ENCODE results near the gene TBC1D1.

TBC1D1 gene

GRCh38 chr4:38095691-38096090 is 204.8 kb downstream of the TBC1D1 start:
- TF ChIP-seq KLF7 (tag by site-specific recombination; IDR thresholded peaks at IDR 0.05; ENCODE audit: borderline replicate concordance) (no peak), ZNF792 (tag by site-specific recombination; IDR thresholded peaks at IDR 0.05) (no peak), ZXDB (tag by site-specific recombination; IDR thresholded peaks at IDR 0.05) (no peak), ZNF624 (tag by site-specific recombination; IDR thresholded peaks at IDR 0.05) (no peak)
- H3K9me3 ChIP-seq (ENCODE audit: control insufficient read depth, insufficient read depth, low read depth, low read length): no peaks in the 10 kb centered on the region
- POLR2A ChIA-PET: no interaction called here
- H3K4me3 ChIP-seq (ENCODE audit: low read depth, low read length): no peak overlapping the region
- CTCF ChIA-PET: interaction anchor here (1.6 to 1.9 kb wide), 2 partner anchors 16 to 294 kb away, joined by 3 to 4 read pairs; no protein-coding TSS in a partner anchor
- H3K36me3 ChIP-seq (ENCODE audit: control insufficient read depth in 2 of 2, insufficient read depth in 1 of 2, low read length in 2 of 2): peaks cover 0 to 29% of the 10 kb centered on the region in 2 experiments; a peak in 1 of 3 replicates
- no peaks in the 10 kb centered on the region for H3K4me1 ChIP-seq (ENCODE audit: control insufficient read depth, insufficient read depth, low read length)
- H3K27ac ChIP-seq (ENCODE audit: extremely low read depth, low read depth, low read length): no peak overlapping the region

- Histone ChIP-seq H3K4me3 (ENCODE audit: low read depth, low read length) (no peak overlapping the region), H3K4me1 (ENCODE audit: control insufficient read depth, insufficient read depth, low read length) (no peaks in the 10 kb centered on the region), H3K9me3 (ENCODE audit: control insufficient read depth, insufficient read depth, low read depth, low read length) (no peaks in the 10 kb centered on the region), H3K36me3 (ENCODE audit: control insufficient read depth in 2 of 2, insufficient read depth in 1 of 2, low read length in 2 of 2) (peaks cover 0 to 32% of the 10 kb centered on the region in 2 experiments; a peak in 2 of 3 replicates), H3K27ac (ENCODE audit: extremely low read depth, low read depth, low read length) (no peak overlapping the region)
- POLR2A ChIA-PET: no interaction called here
- TF ChIP-seq IKZF3 (tag by site-specific recombination; IDR thresholded peaks at IDR 0.05) (no peak), ZNF664 (tag by site-specific recombination; IDR thresholded peaks at IDR 0.05) (no peak), PRDM10 (tag by site-specific recombination; IDR thresholded peaks at IDR 0.05) (no peak), ZNF600 (tag by site-specific recombination; IDR thresholded peaks at IDR 0.05) (no peak), ZNF791 (tag by site-specific recombination; IDR thresholded peaks at IDR 0.05) (no peak), ZNF24 (tag by site-specific recombination; IDR thresholded peaks at IDR 0.05) (no peak), ZNF112 (tag by site-specific recombination; IDR thresholded peaks at IDR 0.05) (no peak), ZNF23 (tag by site-specific recombination; IDR thresholded peaks at IDR 0.05; ENCODE audit: borderline replicate concordance) (no peak), KLF8 (tag by site-specific recombination; IDR thresholded peaks at IDR 0.05) (no peak), ZSCAN23 (tag by site-specific recombination; IDR thresholded peaks at IDR 0.05) (no peak)
- CTCF ChIA-PET: interaction anchor here (0.9 kb wide), 1 partner anchor 36 kb away, joined by 4 read pairs; no protein-coding TSS in a partner anchor
Observed at GRCh38 chr4:38097818-38098217, 206.9 kb downstream of the TBC1D1 start.

GRCh38 chr4:38099020-38099600 is 208.2 kb downstream of the TBC1D1 start:
- Histone ChIP-seq H3K27ac (ENCODE audit: extremely low read depth, low read depth, low read length) (no peak overlapping the region), H3K4me1 (ENCODE audit: control insufficient read depth, insufficient read depth, low read length) (no peaks in the 10 kb centered on the region), H3K36me3 (ENCODE audit: control insufficient read depth in 2 of 2, insufficient read depth in 1 of 2, low read length in 2 of 2) (peaks cover 0 to 38% of the 10 kb centered on the region in 2 experiments; a peak in 2 of 3 replicates), H3K9me3 (ENCODE audit: control insufficient read depth, insufficient read depth, low read depth, low read length) (no peaks in the 10 kb centered on the region), H3K4me3 (ENCODE audit: low read depth, low read length) (no peak overlapping the region)
- POLR2A ChIA-PET: no interaction called here
- CTCF ChIA-PET: interaction anchor here (0.9 kb wide), 1 partner anchor 37 kb away, joined by 4 read pairs; no protein-coding TSS in a partner anchor
- TF ChIP-seq ZNF23 (tag by site-specific recombination; IDR thresholded peaks at IDR 0.05; ENCODE audit: borderline replicate concordance) (no peak), ZNF121 (tag by site-specific recombination; IDR thresholded peaks at IDR 0.05) (no peak), ZBTB20 (tag by site-specific recombination; IDR thresholded peaks at IDR 0.05) (no peak), ZNF626 (tag by site-specific recombination; IDR thresholded peaks at IDR 0.05) (no peak), ZEB2 (tag by site-specific recombination; IDR thresholded peaks at IDR 0.05) (no peak), FEZF1 (tag by site-specific recombination; IDR thresholded peaks at IDR 0.05) (no peak), ZNF223 (tag by site-specific recombination; IDR thresholded peaks at IDR 0.05) (no peak), ZBTB11 (tag by site-specific recombination; conservative IDR thresholded peaks at IDR 0.05; ENCODE audit: low read depth) (no peak), ZNF610 (tag by site-specific recombination; IDR thresholded peaks at IDR 0.05; ENCODE audit: borderline replicate concordance) (no peak), ZNF529 (tag by site-specific recombination; IDR thresholded peaks at IDR 0.05; ENCODE audit: insufficient replicate concordance) (no peak), TRIM28 (IDR thresholded peaks at IDR 0.05; ENCODE audit: borderline replicate concordance, low read length) (no peak)
